ENCODE data around the gene PRKACA.
A peak's percentile ranks its signal among the peaks of the same experiment; 100 is the strongest.
"Not testable (repeated sequence)": the region's sequence is repeated elsewhere in the genome, so short reads cannot be mapped to it uniquely, and the experiment has no call there.

PRKACA gene

GRCh38 chr19:14147797-14148605 is 30.4 kb upstream of the PRKACA start:
- peak; percentile 1 for DNase-seq

GRCh38 chr19:14146789-14147216 is 29.2 kb upstream of the PRKACA start:
- DNase-seq = no peak

GRCh38 chr19:14146169-14146568 is 28.6 kb upstream of the PRKACA start:
- not testable (repeated sequence) for DNase-seq

GRCh38 chr19:14145381-14145780 is 27.8 kb upstream of the PRKACA start:
- DNase-seq = no peak

- no peak for DNase-seq
Measured at GRCh38 chr19:14142262-14143190, 25.0 kb upstream of the PRKACA start.

GRCh38 chr19:14141041-14141440 is 23.5 kb upstream of the PRKACA start:
- DNase-seq = no peak

- DNase-seq = no peak
Measured at GRCh38 chr19:14139944-14140343, 22.4 kb upstream of the PRKACA start.

- DNase-seq = no peak
Measured at GRCh38 chr19:14138576-14139265, 21.2 kb upstream of the PRKACA start.

GRCh38 chr19:14136509-14137281 is 19.1 kb upstream of the PRKACA start, which contains the start of gene ASF1B:
ASF1B (minus strand) TSS chr19:14136589; CDS start chr19:14136456, 133 bp downstream.
- peak; percentile 99 for DNase-seq

GRCh38 chr19:14135985-14136508 is 18.5 kb upstream of the PRKACA start:
- DNase-seq = no peak

GRCh38 chr19:14135355-14135754 is 17.8 kb upstream of the PRKACA start:
- DNase-seq = no peak

GRCh38 chr19:14127929-14128509 is 10.5 kb upstream of the PRKACA start:
- DNase-seq = no peak

- no peak for DNase-seq
Measured at GRCh38 chr19:14127176-14127575, 9.6 kb upstream of the PRKACA start.

- DNase-seq = no peak
Measured at GRCh38 chr19:14122924-14123323, 5.4 kb upstream of the PRKACA start.

- no peak for DNase-seq
Measured at GRCh38 chr19:14120497-14120780, 2.9 kb upstream of the PRKACA start.

- no peak for DNase-seq
Measured at GRCh38 chr19:14119644-14120496, 2.3 kb upstream of the PRKACA start.

- DNase-seq = no peak
Measured at GRCh38 chr19:14119146-14119545, 1.6 kb upstream of the PRKACA start.

GRCh38 chr19:14118165-14119051 is 846 bp upstream of the PRKACA start:
- peak; percentile 91 for DNase-seq

GRCh38 chr19:14116918-14117578 is 514 bp downstream of the PRKACA start:
- DNase-seq = no peak

Measured in NCI-H774 (cell line).